ENCODE measurements around the gene TEN1. TPM values are rescaled to one million over a fixed set of nuclear protein-coding genes. Genes with fewer than 3 reads are reported as not detected.

The TEN1 gene
- total RNA-seq, 1 donor from 2014 or later = 5.9 TPM

DNA sequence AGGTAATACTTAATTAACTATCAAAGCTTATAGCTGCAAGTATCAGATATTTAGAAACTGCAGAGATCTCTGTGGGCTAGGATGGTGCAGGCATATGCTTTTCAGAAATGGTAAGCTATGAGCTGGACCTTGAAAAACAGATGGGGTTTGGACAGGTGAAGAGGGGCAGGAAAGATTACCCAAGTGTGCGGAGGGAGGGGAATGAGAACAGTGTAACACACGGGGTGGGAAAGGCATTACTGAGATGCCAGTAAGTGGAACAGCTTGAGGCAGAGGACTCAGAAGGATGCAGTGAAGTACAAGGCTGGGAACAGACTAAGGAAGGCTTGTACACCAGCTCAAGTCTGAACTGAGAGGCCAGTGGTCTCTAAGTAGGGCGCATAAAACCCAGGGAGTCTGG, 70.2 kb downstream of the TEN1 start:
- Histone ChIP-seq H3K27ac (peak overlapping the region; percentile 66), H3K36me3 (peaks cover 5% of the 10 kb centered on the region), H3K4me1 (peaks cover 11% of the 10 kb centered on the region), H2AFZ (replicated peaks) (no peak overlapping the region), H3K79me2 (ENCODE audit: low read depth) (no peaks in the 10 kb centered on the region), H4K20me1 (ENCODE audit: low read depth) (no peaks in the 10 kb centered on the region), H3K27me3 (no peaks in the 10 kb centered on the region), H3K4me2 (no peak overlapping the region), H3K9me3 (ENCODE audit: low read depth) (no peaks in the 10 kb centered on the region), H3K4me3 (no peak overlapping the region), H3K9ac (no peak overlapping the region), H3F3A (ENCODE audit: low read depth) (peaks cover 15% of the 10 kb centered on the region)
- Mint-ChIP-seq H3K4me3 (no peak overlapping the region), H3K27ac (no peak overlapping the region), H3K36me3 (peaks cover 50% of the 10 kb centered on the region), H3K9me3 (no peaks in the 10 kb centered on the region), H3K27me3 (ENCODE audit: insufficient read depth, low read depth) (peaks cover 2% of the 10 kb centered on the region), H3K4me1 (peaks cover 4% of the 10 kb centered on the region)
- DNase-seq (ENCODE audit: low spot score) = no peak
- no peak for TF ChIP-seq EZH2phosphoT487 (IDR thresholded peaks at IDR 0.05)
- TF ChIP-seq EZH2 (IDR thresholded peaks at IDR 0.05) = no peak
- TF ChIP-seq, protein P1, sequence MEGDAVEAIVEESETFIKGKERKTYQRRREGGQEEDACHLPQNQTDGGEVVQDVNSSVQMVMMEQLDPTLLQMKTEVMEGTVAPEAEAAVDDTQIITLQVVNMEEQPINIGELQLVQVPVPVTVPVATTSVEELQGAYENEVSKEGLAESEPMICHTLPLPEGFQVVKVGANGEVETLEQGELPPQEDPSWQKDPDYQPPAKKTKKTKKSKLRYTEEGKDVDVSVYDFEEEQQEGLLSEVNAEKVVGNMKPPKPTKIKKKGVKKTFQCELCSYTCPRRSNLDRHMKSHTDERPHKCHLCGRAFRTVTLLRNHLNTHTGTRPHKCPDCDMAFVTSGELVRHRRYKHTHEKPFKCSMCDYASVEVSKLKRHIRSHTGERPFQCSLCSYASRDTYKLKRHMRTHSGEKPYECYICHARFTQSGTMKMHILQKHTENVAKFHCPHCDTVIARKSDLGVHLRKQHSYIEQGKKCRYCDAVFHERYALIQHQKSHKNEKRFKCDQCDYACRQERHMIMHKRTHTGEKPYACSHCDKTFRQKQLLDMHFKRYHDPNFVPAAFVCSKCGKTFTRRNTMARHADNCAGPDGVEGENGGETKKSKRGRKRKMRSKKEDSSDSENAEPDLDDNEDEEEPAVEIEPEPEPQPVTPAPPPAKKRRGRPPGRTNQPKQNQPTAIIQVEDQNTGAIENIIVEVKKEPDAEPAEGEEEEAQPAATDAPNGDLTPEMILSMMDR (IDR thresholded peaks at IDR 0.05) = no peak

DNA sequence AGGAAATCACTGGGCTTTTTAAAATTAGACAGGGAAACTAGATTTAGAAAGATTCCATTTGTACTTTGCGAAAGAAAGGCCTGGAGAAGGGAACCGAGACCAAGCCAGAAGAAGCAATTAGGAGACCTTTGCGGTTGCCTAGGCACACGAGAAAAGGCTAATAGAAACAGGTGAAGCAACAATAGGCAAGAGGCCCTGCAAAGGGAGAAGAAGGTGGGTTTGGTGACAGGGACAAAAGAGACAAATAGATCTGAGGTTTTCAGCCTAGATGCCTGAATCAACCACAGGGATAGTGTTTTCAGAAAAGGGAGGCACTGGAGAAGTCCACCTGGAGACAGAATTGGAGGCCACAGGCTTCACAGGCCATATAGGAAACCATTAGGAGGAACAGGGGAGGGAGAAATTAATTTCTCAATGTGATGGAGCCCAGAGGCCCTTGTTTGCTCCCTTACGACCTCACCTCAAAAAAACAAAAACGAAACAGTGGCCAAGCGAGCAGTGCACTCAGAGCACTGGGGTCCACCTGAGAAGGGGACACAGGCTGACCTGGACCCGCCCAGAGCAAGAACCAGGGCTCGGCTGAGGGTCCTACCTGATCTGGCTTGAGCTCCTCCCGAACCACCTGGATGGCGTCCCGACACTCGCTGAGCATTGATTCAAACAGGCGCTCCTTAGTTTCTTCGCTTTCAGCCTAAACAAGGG, 70.9 kb downstream of the TEN1 start:
- no peaks in the 10 kb centered on the region for H3K9me3 ChIP-seq (ENCODE audit: low read depth)
- Mint-ChIP-seq H3K27ac (no peak overlapping the region), H3K36me3 (peaks cover 45% of the 10 kb centered on the region), H3K4me3 (no peak overlapping the region), H3K4me1 (peaks cover 4% of the 10 kb centered on the region), H3K27me3 (ENCODE audit: insufficient read depth, low read depth) (peaks cover 2% of the 10 kb centered on the region), H3K9me3 (no peaks in the 10 kb centered on the region)
- TF ChIP-seq, protein P1 (IDR thresholded peaks at IDR 0.05) = no peak
- no peak for TF ChIP-seq EZH2phosphoT487 (IDR thresholded peaks at IDR 0.05)
- TF ChIP-seq EZH2 (IDR thresholded peaks at IDR 0.05) = no peak
- no peaks in the 10 kb centered on the region for H4K20me1 ChIP-seq (ENCODE audit: low read depth)
- H2AFZ ChIP-seq (replicated peaks) = no peak overlapping the region
- no peak overlapping the region for H3K4me3 ChIP-seq
- H3F3A ChIP-seq (ENCODE audit: low read depth) = peaks cover 15% of the 10 kb centered on the region
- peaks cover 11% of the 10 kb centered on the region for H3K4me1 ChIP-seq
- H3K79me2 ChIP-seq (ENCODE audit: low read depth) = no peaks in the 10 kb centered on the region
- H3K4me2 ChIP-seq = peak overlapping the region; percentile 22
- DNase-seq (ENCODE audit: low spot score) = peak; percentile 41
- H3K9ac ChIP-seq = peak overlapping the region; percentile 15
- H3K27me3 ChIP-seq = no peaks in the 10 kb centered on the region
- H3K36me3 ChIP-seq = peaks cover 5% of the 10 kb centered on the region
- peak overlapping the region; percentile 66 for H3K27ac ChIP-seq

Other genes with a start within 250 kb of the TEN1 start
- 6.5 and 27.3 TPM in 2 replicates for gene GALK1, start 214.0 kb upstream of the TEN1 start, total RNA-seq (ENCODE audit: low replicate concordance)
- gene UNK, start 194.4 kb upstream of the TEN1 start, total RNA-seq (ENCODE audit: low replicate concordance) = 38.5 and 43.0 TPM in 2 replicates
- gene UNC13D, start 134.8 kb upstream of the TEN1 start, total RNA-seq (ENCODE audit: low replicate concordance) = 0.09 and 0.96 TPM in 2 replicates
- gene WBP2, start 123.9 kb upstream of the TEN1 start, total RNA-seq (ENCODE audit: low replicate concordance) = 20.9 and 23.8 TPM in 2 replicates
- 0.90 and 1.3 TPM in 2 replicates for gene TRIM47, start 100.7 kb upstream of the TEN1 start, total RNA-seq (ENCODE audit: low replicate concordance)
- 17.2 and 36.3 TPM in 2 replicates for gene TRIM65, start 82.3 kb upstream of the TEN1 start, total RNA-seq (ENCODE audit: low replicate concordance)
- gene MRPL38, start 74.4 kb upstream of the TEN1 start, total RNA-seq (ENCODE audit: low replicate concordance) = 26.8 and 57.4 TPM in 2 replicates
- 11.2 and 31.4 TPM in 2 replicates for gene FBF1, start 38.2 kb upstream of the TEN1 start, total RNA-seq (ENCODE audit: low replicate concordance)
- 9.7 and 12.2 TPM in 2 replicates for gene ACOX1, start 74 bp upstream of the TEN1 start, total RNA-seq (ENCODE audit: low replicate concordance)
- 3.0 and 6.8 TPM in 2 replicates for gene CDK3, start 21.6 kb downstream of the TEN1 start, total RNA-seq (ENCODE audit: low replicate concordance)
- not detected in 2 replicates for gene EVPL, start 48.1 kb downstream of the TEN1 start, total RNA-seq (ENCODE audit: low replicate concordance)
- 31.7 and 32.8 TPM in 2 replicates for gene SRP68, start 93.3 kb downstream of the TEN1 start, total RNA-seq (ENCODE audit: low replicate concordance)
- gene GALR2, start 95.5 kb downstream of the TEN1 start, total RNA-seq (ENCODE audit: low replicate concordance) = not detected in 2 replicates
- not detected in 2 replicates for gene ZACN, start 99.9 kb downstream of the TEN1 start, total RNA-seq (ENCODE audit: low replicate concordance)
- 64.3 and 72.8 TPM in 2 replicates for gene EXOC7, start 124.5 kb downstream of the TEN1 start, total RNA-seq (ENCODE audit: low replicate concordance)
- 0.49 and 1.7 TPM in 2 replicates for gene FOXJ1, start 162.0 kb downstream of the TEN1 start, total RNA-seq (ENCODE audit: low replicate concordance)

Data from neural progenitor cell (in vitro differentiated cells).